ENCODE data around the gene TMEM165.

- TF ChIP-seq CTCF (IDR thresholded peaks at IDR 0.05; ENCODE audit: low read depth, low read length) (peak; percentile 50), EZH2phosphoT487 (IDR thresholded peaks at IDR 0.05; ENCODE audit: low read depth) (no peak)
Measured at GRCh38 chr4:55444827-55445226, 49.1 kb downstream of the TMEM165 start.
